Smooth muscle cell (in vitro differentiated cells): Measurements from ENCODE around the gene FYCO1. TPM values are rescaled to one million over a fixed set of nuclear protein-coding genes. Genes with fewer than 3 reads are reported as not detected.
A peak's percentile ranks its signal among the peaks of the same experiment; 100 is the strongest.

Experiments
- DNase-seq: peaks from one replicate; lab custom pipeline; 2025; ENCODE audit not compliant: unreplicated experiment; lab: John Stamatoyannopoulos, UW
- H2AFZ ChIP-seq: fragments of 200-600 bp; sonication (generic); 2 replicates; pipeline ENCODE4 v1.6.0; 2016; ENCODE audit warnings: antibody characterized with exemption, low read depth, mild to moderate bottlenecking
- H3F3A ChIP-seq: fragments of 200-600 bp; sonication (generic); 2 replicates; pipeline ENCODE4 v1.6.0; 2017; ENCODE audit warnings: antibody characterized with exemption, low read depth
- H3K27ac ChIP-seq: fragments of 200-600 bp; sonication (generic); 2 replicates; pipeline ENCODE4 v1.5.1; 2016; ENCODE audit warnings: low read depth, mild to moderate bottlenecking
- H3K27me3 ChIP-seq: fragments of 200-600 bp; sonication (generic); 2 replicates; pipeline ENCODE4 v1.6.1; 2016; ENCODE audit warnings: low read depth, mild to moderate bottlenecking
- H3K36me3 ChIP-seq: fragments of 200-600 bp; sonication (generic); 2 replicates; pipeline ENCODE4 v1.5.1; 2016; ENCODE audit warnings: low read depth
- H3K4me1 ChIP-seq: fragments of 200-600 bp; sonication (generic); 2 replicates; pipeline ENCODE4 v1.5.1; 2016; ENCODE audit warnings: low read depth
- H3K4me2 ChIP-seq: fragments of 200-600 bp; sonication (generic); 2 replicates; pipeline ENCODE4 v1.6.0; 2016; ENCODE audit warnings: mild to moderate bottlenecking
- H3K4me3 ChIP-seq: fragments of 200-600 bp; sonication (generic); 2 replicates; pipeline ENCODE4 v1.5.1; 2016; ENCODE audit warnings: mild to moderate bottlenecking
- H3K79me2 ChIP-seq: fragments of 200-600 bp; sonication (generic); 2 replicates; pipeline ENCODE4 v1.6.0; 2016; ENCODE audit warnings: low read depth, mild to moderate bottlenecking
- H3K9ac ChIP-seq: fragments of 200-600 bp; sonication (generic); 2 replicates; pipeline ENCODE4 v1.6.0; 2016; ENCODE audit warnings: low read depth
- H3K9me3 ChIP-seq: fragments of 200-600 bp; sonication (generic); replicated peaks from 2 replicates; pipeline ENCODE4 v1.5.1; 2016; ENCODE audit warnings: low read depth
- H4K20me1 ChIP-seq: fragments of 200-600 bp; sonication (generic); 2 replicates; pipeline ENCODE4 v1.6.0; 2016; ENCODE audit warnings: low read depth
- WGBS: methylation state at CpG from one replicate; pipeline ENCODE4 v1.1.7; 2016; ENCODE audit warnings: low lambda C conversion rate; 5-methylcytosine and 5-hydroxymethylcytosine counted together
- polyA plus RNA-seq: library from polyadenylated mRNA; unstranded; fragments of >200 nt; fragmentation: Nextera tagmentation; extraction: Ambion mirVana; gene quantifications from 2 replicates; pipeline ENCODE4 v1.2.1, GENCODE V29; 2016
- total RNA-seq: library from RNA; depleted of rRNA; stranded (reverse); fragments of >200 nt; gene quantifications from 2 replicates; pipeline ENCODE4 v1.2.3, GENCODE V29; 2014
- TF ChIP-seq, protein P1 (sequence below): fragments of 200-600 bp; sonication (generic); IDR thresholded peaks from 2 replicates; pipeline ENCODE4 v1.5.1; 2017; ENCODE audit warnings: borderline replicate concordance, mild to moderate bottlenecking, antibody characterized with exemption; ENCODE audit not compliant: insufficient read depth, poor library complexity, severe bottlenecking

The FYCO1 gene
- total and polyA plus RNA-seq, 2 experiments from 2014 or later: 7.4 to 20.9 TPM

DNA sequence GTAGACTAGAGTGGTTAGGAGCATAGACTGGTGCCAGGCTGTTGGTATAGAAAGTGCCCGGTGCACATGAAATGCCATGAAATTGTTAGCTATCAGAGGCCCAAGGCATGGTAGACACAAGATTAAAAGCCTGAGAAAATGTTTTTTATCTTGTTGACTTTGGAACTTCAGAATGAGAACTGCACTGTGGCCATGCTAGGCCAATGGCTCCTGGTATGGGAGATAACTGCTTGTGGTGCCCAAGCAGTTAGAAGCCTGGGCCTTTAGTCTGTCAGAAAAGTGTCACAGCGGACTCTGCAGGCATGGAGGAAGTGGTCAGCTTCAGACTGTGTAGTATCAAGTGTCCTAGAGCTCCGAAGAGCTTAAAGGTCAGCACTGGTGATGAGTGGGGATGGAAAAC lies 11.9 kb downstream of the FYCO1 start:
- Histone ChIP-seq H3K4me1 (peaks cover 10% of the 10 kb centered on the region), H2AFZ (no peak overlapping the region), H3F3A (peaks cover 15% of the 10 kb centered on the region), H4K20me1 (no peaks in the 10 kb centered on the region), H3K36me3 (no peaks in the 10 kb centered on the region), H3K4me2 (peak overlapping the region; percentile 27), H3K27ac (no peak overlapping the region), H3K9ac (no peak overlapping the region), H3K9me3 (no peaks in the 10 kb centered on the region), H3K4me3 (no peak overlapping the region), H3K79me2 (no peaks in the 10 kb centered on the region), H3K27me3 (no peaks in the 10 kb centered on the region)
- DNase-seq: no peak
- WGBS: 46% methylated on average over 3 of the region's 3 CpGs
- TF ChIP-seq, protein P1, sequence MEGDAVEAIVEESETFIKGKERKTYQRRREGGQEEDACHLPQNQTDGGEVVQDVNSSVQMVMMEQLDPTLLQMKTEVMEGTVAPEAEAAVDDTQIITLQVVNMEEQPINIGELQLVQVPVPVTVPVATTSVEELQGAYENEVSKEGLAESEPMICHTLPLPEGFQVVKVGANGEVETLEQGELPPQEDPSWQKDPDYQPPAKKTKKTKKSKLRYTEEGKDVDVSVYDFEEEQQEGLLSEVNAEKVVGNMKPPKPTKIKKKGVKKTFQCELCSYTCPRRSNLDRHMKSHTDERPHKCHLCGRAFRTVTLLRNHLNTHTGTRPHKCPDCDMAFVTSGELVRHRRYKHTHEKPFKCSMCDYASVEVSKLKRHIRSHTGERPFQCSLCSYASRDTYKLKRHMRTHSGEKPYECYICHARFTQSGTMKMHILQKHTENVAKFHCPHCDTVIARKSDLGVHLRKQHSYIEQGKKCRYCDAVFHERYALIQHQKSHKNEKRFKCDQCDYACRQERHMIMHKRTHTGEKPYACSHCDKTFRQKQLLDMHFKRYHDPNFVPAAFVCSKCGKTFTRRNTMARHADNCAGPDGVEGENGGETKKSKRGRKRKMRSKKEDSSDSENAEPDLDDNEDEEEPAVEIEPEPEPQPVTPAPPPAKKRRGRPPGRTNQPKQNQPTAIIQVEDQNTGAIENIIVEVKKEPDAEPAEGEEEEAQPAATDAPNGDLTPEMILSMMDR: no peak

DNA sequence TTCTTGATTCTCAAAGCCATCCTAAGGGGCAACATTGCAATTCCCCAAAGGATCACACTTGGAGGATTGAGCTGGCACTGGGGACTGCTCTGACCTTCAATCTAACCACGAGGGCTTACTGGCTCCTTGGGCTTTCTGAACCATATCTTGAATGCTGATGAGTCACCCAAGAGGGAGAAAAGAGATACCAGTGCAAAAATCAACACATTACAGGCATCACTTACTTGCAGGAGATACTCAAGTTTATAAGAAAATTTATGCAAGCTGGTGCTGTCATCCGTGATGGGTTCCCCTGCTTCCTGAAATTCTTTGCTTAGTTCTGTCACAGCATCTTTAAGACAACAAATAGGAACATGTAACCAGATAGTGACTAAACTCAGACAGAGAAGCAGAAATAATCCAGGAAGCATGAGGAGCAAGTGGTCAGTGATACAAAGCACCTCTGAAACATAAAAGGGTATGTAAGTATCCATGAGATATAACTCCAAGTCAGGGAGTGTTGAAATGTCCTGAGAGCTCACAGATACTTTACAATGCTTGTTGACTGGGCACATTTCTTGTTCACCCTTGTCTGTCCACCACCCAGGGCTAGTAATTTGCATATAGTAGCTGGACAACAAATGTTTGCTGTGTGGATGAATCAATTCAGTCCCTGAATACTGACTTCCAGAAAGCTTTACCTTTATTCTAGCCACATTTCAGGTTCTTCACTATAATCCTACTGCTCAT lies 14.1 kb downstream of the FYCO1 start:
- no peaks in the 10 kb centered on the region for H3K9me3 ChIP-seq
- no peak overlapping the region for H3K9ac ChIP-seq
- 30% methylated on average over 2 of the region's 2 CpGs for WGBS
- no peak overlapping the region for H3K4me3 ChIP-seq
- peak overlapping the region; percentile 8 for H3K27ac ChIP-seq
- H3K4me2 ChIP-seq: peak overlapping the region; percentile 14
- H2AFZ ChIP-seq: no peak overlapping the region
- TF ChIP-seq, protein P1: no peak
- no peaks in the 10 kb centered on the region for H4K20me1 ChIP-seq
- no peak for DNase-seq
- H3K27me3 ChIP-seq: no peaks in the 10 kb centered on the region
- H3K79me2 ChIP-seq: no peaks in the 10 kb centered on the region
- H3K36me3 ChIP-seq: no peaks in the 10 kb centered on the region
- no peaks in the 10 kb centered on the region for H3K4me1 ChIP-seq
- H3F3A ChIP-seq: peaks cover 10% of the 10 kb centered on the region

DNA sequence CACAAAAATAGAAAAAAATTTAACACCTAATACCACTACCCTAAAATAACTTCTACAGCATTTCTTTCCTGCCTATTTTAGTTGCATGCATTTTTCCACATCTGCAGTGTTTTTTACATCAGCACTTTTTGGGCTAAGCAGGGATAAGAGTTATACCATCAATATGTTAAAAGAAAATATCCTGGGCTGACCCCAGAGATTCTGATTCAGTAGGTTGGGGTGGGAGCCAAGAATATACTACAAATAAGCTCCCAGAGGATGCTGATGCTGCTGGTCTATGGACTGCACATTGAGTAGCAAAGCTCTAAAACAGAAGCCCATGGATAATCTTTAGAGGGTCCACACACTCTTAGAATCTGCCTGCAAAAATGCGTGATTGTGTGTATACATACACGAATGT lies 14.8 kb downstream of the FYCO1 start:
- 89% methylated on average over 2 of the region's 2 CpGs for WGBS
- Histone ChIP-seq H3K36me3 (no peaks in the 10 kb centered on the region), H3K79me2 (no peaks in the 10 kb centered on the region), H3K27ac (peak overlapping the region; percentile 8), H3K27me3 (no peaks in the 10 kb centered on the region), H3K4me3 (no peak overlapping the region), H3K9ac (no peak overlapping the region), H4K20me1 (no peaks in the 10 kb centered on the region), H2AFZ (no peak overlapping the region), H3K4me2 (peak overlapping the region; percentile 14), H3K9me3 (no peaks in the 10 kb centered on the region), H3F3A (peaks cover 7% of the 10 kb centered on the region), H3K4me1 (no peaks in the 10 kb centered on the region)
- DNase-seq: no peak
- TF ChIP-seq, protein P1: no peak

DNA sequence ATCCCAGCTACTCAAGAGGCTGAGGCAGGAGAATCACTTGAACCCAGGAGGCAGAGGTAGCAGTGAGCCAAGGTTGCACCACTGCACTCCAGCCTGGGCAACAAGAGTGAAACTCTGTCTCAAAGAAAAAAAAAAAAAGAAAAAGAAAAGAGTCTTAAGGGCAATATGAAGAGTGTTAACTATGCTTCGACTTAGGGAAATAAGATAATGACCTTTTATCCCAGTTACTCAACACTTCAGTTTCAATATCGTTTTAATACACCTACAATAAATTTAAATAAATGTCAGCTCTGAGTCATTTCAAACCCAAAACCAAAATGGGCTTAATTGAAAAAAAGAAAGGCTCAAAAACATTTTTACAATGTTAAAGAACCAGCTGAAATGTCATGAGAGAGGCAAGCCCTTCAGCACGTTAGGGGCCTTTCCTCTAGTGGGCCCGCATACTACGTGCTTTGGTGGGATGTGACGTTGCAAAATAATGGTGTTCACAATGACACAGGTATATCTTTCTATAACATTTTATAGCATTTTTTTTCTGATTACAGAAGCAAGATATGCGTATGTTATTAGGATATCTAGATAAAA lies 15.3 kb downstream of the FYCO1 start:
- WGBS: 96% methylated on average over 7 of the region's 7 CpGs
- TF ChIP-seq, protein P1: no peak
- Histone ChIP-seq H3K4me1 (no peaks in the 10 kb centered on the region), H3K4me3 (no peak overlapping the region), H3K79me2 (no peaks in the 10 kb centered on the region), H3K27me3 (no peaks in the 10 kb centered on the region), H2AFZ (no peak overlapping the region), H3K36me3 (no peaks in the 10 kb centered on the region), H3K9me3 (no peaks in the 10 kb centered on the region), H3K27ac (no peak overlapping the region), H3F3A (peaks cover 2% of the 10 kb centered on the region), H3K9ac (no peak overlapping the region), H3K4me2 (no peak overlapping the region), H4K20me1 (no peaks in the 10 kb centered on the region)
- no peak for DNase-seq
